Vagina (tissue), 2 donors: ENCODE measurements around the gene KLHL29. TPM values are rescaled to one million over a fixed set of nuclear protein-coding genes. Genes with fewer than 3 reads are reported as not detected.

ENCODE experiments used
- DNase-seq, 2 donors: peaks; one replicate each; pipeline ENCODE4 v3.0.0-alpha.2; 2017; ENCODE audit errors: extremely low spot score in 2 of 2
- H3K27ac ChIP-seq: fragments of 200-600 bp; sonication (generic); one replicate; pipeline ENCODE4 v1.5.1; 2019
- H3K27me3 ChIP-seq: fragments of 200-600 bp; sonication (generic); one replicate; pipeline ENCODE4 v1.5.1; 2019
- H3K36me3 ChIP-seq, 2 donors: fragments of 200-600 bp; sonication (generic); one replicate each; pipeline ENCODE4 v1.5.1; 2017 to 2019
- H3K4me1 ChIP-seq: fragments of 200-600 bp; sonication (generic); one replicate; pipeline ENCODE4 v1.5.1; 2019
- H3K4me3 ChIP-seq, 2 donors: fragments of 200-600 bp; sonication (generic); 1 replicate in 1 of 2; 2 replicates in 1 of 2; pipeline ENCODE4 v1.5.1; 2016 to 2019
- H3K9me3 ChIP-seq: fragments of 200-600 bp; sonication (generic); one replicate; pipeline ENCODE4 v1.5.1; 2019
- CTCF ChIP-seq, 3 experiments: fragments of 450-650 bp in 2 of 3; fragments of 200-600 bp in 1 of 3; sonication (generic) in 1 of 3; IDR thresholded peaks; one replicate each; pipeline ENCODE4 v1.5.1; 2017 to 2019; ENCODE audit warnings: antibody characterized with exemption in 3 of 3, mild to moderate bottlenecking in 2 of 3, moderate library complexity in 2 of 3
- POLR2A ChIP-seq, 2 donors: fragments of 450-650 bp; IDR thresholded peaks; one replicate each; pipeline ENCODE4 v1.6.1; 2017; ENCODE audit warnings: antibody characterized with exemption in 2 of 2, mild to moderate bottlenecking in 2 of 2, moderate library complexity in 2 of 2
- POLR2AphosphoS5 ChIP-seq, 2 donors: sonication (generic); formaldehyde crosslinking; IDR thresholded peaks; one replicate each; pipeline ENCODE4 v1.9.0; 2017; ENCODE audit warnings: antibody characterized with exemption in 2 of 2, mild to moderate bottlenecking in 2 of 2, low read depth in 1 of 2; ENCODE audit not compliant: insufficient read depth in 1 of 2
- intact Hi-C: fragments of 100-400 bp; cut with DNase I; formaldehyde crosslinking; loops from one replicate; pipeline ENCODE4 v1.15.1; 2023
- total RNA-seq: library from RNA; depleted of rRNA; stranded (reverse); fragments of >200 nt; gene quantifications from one replicate; pipeline ENCODE4 v1.2.3, GENCODE V29; 2016

Gene KLHL29
- total RNA-seq, 1 donor from 2014 or later, result 19.4 TPM

GRCh38 chr2:23627236-23628009 is 242.4 kb downstream of the KLHL29 start:
- Histone ChIP-seq H3K9me3 (no peaks in the 10 kb centered on the region), H3K27me3 (no peaks in the 10 kb centered on the region), H3K27ac (no peak overlapping the region), H3K4me3 (no peak overlapping the region), H3K4me1 (peaks cover 8% of the 10 kb centered on the region), H3K36me3 (no peaks in the 10 kb centered on the region)
- no peak for TF ChIP-seq POLR2AphosphoS5 (IDR thresholded peaks at IDR 0.05; ENCODE audit: insufficient read depth in 1 of 2, low read depth in 1 of 2)
- TF ChIP-seq POLR2A (IDR thresholded peaks at IDR 0.05), result no peak
- no peak for TF ChIP-seq CTCF (IDR thresholded peaks at IDR 0.05)
- DNase-seq, result no peak
- intact Hi-C loops, result no loop called here

GRCh38 chr2:23628926-23629771 is 244.2 kb downstream of the KLHL29 start:
- TF ChIP-seq CTCF (IDR thresholded peaks at IDR 0.05) (no peak), POLR2AphosphoS5 (IDR thresholded peaks at IDR 0.05; ENCODE audit: insufficient read depth in 1 of 2, low read depth in 1 of 2) (no peak), POLR2A (IDR thresholded peaks at IDR 0.05) (no peak)
- no peak for DNase-seq
- Histone ChIP-seq H3K36me3 (no peaks in the 10 kb centered on the region), H3K27me3 (no peaks in the 10 kb centered on the region), H3K4me3 (no peak overlapping the region), H3K9me3 (no peaks in the 10 kb centered on the region), H3K27ac (no peak overlapping the region), H3K4me1 (no peaks in the 10 kb centered on the region)
- intact Hi-C loops, result no loop called here

- Histone ChIP-seq H3K27ac (no peak overlapping the region), H3K9me3 (no peaks in the 10 kb centered on the region), H3K4me1 (no peaks in the 10 kb centered on the region), H3K4me3 (no peak overlapping the region), H3K27me3 (no peaks in the 10 kb centered on the region), H3K36me3 (no peaks in the 10 kb centered on the region)
- no peak for TF ChIP-seq POLR2A (IDR thresholded peaks at IDR 0.05)
- intact Hi-C loops, result no loop called here
- no peak for DNase-seq
Observed at GRCh38 chr2:23629772-23630480, 244.9 kb downstream of the KLHL29 start.

GRCh38 chr2:23630961-23631360 is 246.0 kb downstream of the KLHL29 start:
- DNase-seq, result no peak

More at GRCh38 chr2:23630961-23631360, 246.0 kb downstream of the KLHL29 start:
- no peaks in the 10 kb centered on the region for H3K36me3 ChIP-seq
- intact Hi-C loops, result no loop called here
- no peak overlapping the region for H3K27ac ChIP-seq
- no peaks in the 10 kb centered on the region for H3K27me3 ChIP-seq
- no peaks in the 10 kb centered on the region for H3K4me1 ChIP-seq
- no peaks in the 10 kb centered on the region for H3K9me3 ChIP-seq
- no peak for TF ChIP-seq CTCF (IDR thresholded peaks at IDR 0.05)
- no peak for TF ChIP-seq POLR2AphosphoS5 (IDR thresholded peaks at IDR 0.05; ENCODE audit: insufficient read depth in 1 of 2, low read depth in 1 of 2)
- TF ChIP-seq POLR2A (IDR thresholded peaks at IDR 0.05), result no peak
- H3K4me3 ChIP-seq, result no peak overlapping the region
